Hepatocyte (in vitro differentiated cells): Measurements from ENCODE around the gene PHACTR1. TPM values are rescaled to one million over a fixed set of nuclear protein-coding genes. Genes with fewer than 3 reads are reported as not detected.

ENCODE experiments used
- DNase-seq: peaks from one replicate; pipeline ENCODE4 v3.0.0-alpha.2; 2016; ENCODE audit warnings: low spot score
- H2AFZ ChIP-seq: fragments of 200-600 bp; sonication (generic); 2 replicates; pipeline ENCODE4 v1.6.0; 2016; ENCODE audit warnings: antibody characterized with exemption, mild to moderate bottlenecking
- H3K27ac ChIP-seq: fragments of 200-600 bp; sonication (generic); 2 replicates; pipeline ENCODE4 v1.5.1; 2016; ENCODE audit warnings: mild to moderate bottlenecking
- H3K27me3 ChIP-seq: fragments of 200-600 bp; sonication (generic); 2 replicates; pipeline ENCODE4 v1.6.1; 2016
- H3K36me3 ChIP-seq: fragments of 200-600 bp; sonication (generic); replicated peaks from 2 replicates; pipeline ENCODE4 v1.5.1; 2016; ENCODE audit warnings: low read depth; ENCODE audit not compliant: insufficient read depth
- H3K4me1 ChIP-seq: fragments of 200-600 bp; sonication (generic); 2 replicates; pipeline ENCODE4 v1.5.1; 2016; ENCODE audit warnings: mild to moderate bottlenecking, moderate library complexity; ENCODE audit not compliant: insufficient read depth
- H3K4me2 ChIP-seq: fragments of 200-600 bp; sonication (generic); 2 replicates; pipeline ENCODE4 v1.6.0; 2016
- H3K4me3 ChIP-seq: fragments of 200-600 bp; sonication (generic); 2 replicates; pipeline ENCODE4 v1.5.1; 2016; ENCODE audit warnings: mild to moderate bottlenecking
- H3K79me2 ChIP-seq: fragments of 200-600 bp; sonication (generic); 2 replicates; pipeline ENCODE4 v1.6.0; 2017; ENCODE audit warnings: mild to moderate bottlenecking
- H3K9me2 ChIP-seq: fragments of 200-600 bp; sonication (generic); replicated peaks from 2 replicates; pipeline ENCODE4 v1.6.0; 2017; ENCODE audit warnings: mild to moderate bottlenecking; ENCODE audit not compliant: insufficient read depth
- H3K9me3 ChIP-seq: fragments of 200-600 bp; sonication (generic); 2 replicates; pipeline ENCODE4 v1.5.1; 2016; ENCODE audit warnings: low read depth, mild to moderate bottlenecking
- H4K20me1 ChIP-seq: fragments of 200-600 bp; sonication (generic); 2 replicates; pipeline ENCODE4 v1.6.0; 2016; ENCODE audit warnings: mild to moderate bottlenecking; ENCODE audit not compliant: insufficient read depth, poor library complexity, severe bottlenecking
- EZH2 ChIP-seq: fragments of 200-600 bp; sonication (generic); IDR thresholded peaks from 2 replicates; pipeline ENCODE4 v1.6.1; 2016; ENCODE audit warnings: antibody characterized with exemption, mild to moderate bottlenecking, borderline replicate concordance
- EZH2phosphoT487 ChIP-seq: fragments of 200-600 bp; sonication (generic); IDR thresholded peaks from one replicate; pipeline ENCODE4 v1.6.1; 2018; ENCODE audit warnings: antibody characterized with exemption, mild to moderate bottlenecking, low read depth, moderate library complexity; ENCODE audit not compliant: unreplicated experiment, severe bottlenecking
- WGBS: methylation state at CpG from one replicate; pipeline ENCODE4 v1.1.6; 2016; ENCODE audit warnings: low lambda C conversion rate; ENCODE audit errors: missing lambda C conversion rate; 5-methylcytosine and 5-hydroxymethylcytosine counted together
- polyA plus RNA-seq: library from polyadenylated mRNA; unstranded; fragments of >200 nt; fragmentation: Nextera tagmentation; extraction: Ambion mirVana; gene quantifications from 2 replicates; pipeline ENCODE4 v1.2.1, GENCODE V29; 2016
- total RNA-seq: library from RNA; depleted of rRNA; stranded (reverse); fragments of >200 nt; gene quantifications from 2 replicates; pipeline ENCODE4 v1.2.3, GENCODE V29; 2014
- TF ChIP-seq, protein P1 (sequence below): fragments of 200-600 bp; sonication (generic); IDR thresholded peaks from 2 replicates; pipeline ENCODE4 v1.5.1; 2016; ENCODE audit warnings: antibody characterized with exemption, mild to moderate bottlenecking; ENCODE audit not compliant: poor library complexity

PHACTR1 gene
- total and polyA plus RNA-seq, 2 experiments from 2014 or later: 3.0 to 4.3 TPM

DNA sequence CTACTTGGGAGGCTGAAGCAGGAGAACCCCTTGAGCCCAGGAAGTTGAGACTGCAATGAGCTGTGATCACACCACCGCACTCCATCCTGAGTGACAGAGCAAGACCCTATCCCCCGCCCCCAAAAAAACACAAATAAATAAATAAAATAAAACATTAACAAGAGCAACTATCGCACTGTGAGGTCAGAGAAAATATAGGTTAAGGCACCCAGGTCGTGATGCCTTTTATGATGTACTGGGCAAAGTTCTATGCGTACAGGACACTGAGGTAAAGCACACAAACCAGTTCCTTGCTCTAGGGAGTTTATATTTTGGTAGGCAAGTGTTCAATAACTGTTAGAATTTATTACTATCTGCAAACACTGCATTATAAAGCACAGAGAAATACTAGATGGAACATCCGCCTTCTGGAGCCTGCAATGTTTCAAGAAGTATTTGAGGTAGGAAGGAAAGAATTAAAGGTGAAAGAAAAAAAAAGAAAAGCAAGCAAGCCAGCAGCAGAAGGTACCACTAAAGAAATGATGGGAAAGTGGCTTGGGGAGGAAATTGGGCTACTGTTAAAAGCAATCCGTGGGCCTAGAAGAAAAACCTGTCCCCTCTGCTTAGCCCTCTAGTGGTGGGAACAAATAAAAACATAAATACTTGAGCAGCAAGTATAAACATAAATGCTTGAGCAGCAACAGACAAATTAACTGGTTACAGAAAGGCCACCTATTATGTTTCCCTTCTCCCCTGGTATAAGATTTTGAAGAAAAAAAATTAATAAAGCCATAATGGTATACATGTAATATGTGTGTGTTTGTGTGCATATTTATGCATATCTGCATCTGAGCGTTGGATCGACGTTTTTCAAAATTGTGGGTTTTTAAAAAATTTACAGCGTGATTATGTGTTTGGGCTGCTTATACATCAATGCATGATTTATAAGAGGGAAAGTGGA, 128.0 kb downstream of the PHACTR1 start:
- Histone ChIP-seq H2AFZ (no peak overlapping the region), H3K4me1 (no peaks in the 10 kb centered on the region), H3K79me2 (no peaks in the 10 kb centered on the region), H3K9me2 (no peaks in the 10 kb centered on the region), H3K4me3 (no peak overlapping the region), H3K4me2 (no peak overlapping the region), H3K27me3 (peaks cover 3% of the 10 kb centered on the region), H4K20me1 (no peaks in the 10 kb centered on the region), H3K9me3 (no peaks in the 10 kb centered on the region), H3K27ac (no peak overlapping the region), H3K36me3 (no peaks in the 10 kb centered on the region)
- TF ChIP-seq, protein P1, sequence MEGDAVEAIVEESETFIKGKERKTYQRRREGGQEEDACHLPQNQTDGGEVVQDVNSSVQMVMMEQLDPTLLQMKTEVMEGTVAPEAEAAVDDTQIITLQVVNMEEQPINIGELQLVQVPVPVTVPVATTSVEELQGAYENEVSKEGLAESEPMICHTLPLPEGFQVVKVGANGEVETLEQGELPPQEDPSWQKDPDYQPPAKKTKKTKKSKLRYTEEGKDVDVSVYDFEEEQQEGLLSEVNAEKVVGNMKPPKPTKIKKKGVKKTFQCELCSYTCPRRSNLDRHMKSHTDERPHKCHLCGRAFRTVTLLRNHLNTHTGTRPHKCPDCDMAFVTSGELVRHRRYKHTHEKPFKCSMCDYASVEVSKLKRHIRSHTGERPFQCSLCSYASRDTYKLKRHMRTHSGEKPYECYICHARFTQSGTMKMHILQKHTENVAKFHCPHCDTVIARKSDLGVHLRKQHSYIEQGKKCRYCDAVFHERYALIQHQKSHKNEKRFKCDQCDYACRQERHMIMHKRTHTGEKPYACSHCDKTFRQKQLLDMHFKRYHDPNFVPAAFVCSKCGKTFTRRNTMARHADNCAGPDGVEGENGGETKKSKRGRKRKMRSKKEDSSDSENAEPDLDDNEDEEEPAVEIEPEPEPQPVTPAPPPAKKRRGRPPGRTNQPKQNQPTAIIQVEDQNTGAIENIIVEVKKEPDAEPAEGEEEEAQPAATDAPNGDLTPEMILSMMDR: peak; percentile 56
- no peak for TF ChIP-seq EZH2phosphoT487
- TF ChIP-seq EZH2: no peak
- DNase-seq: peak; percentile 31
- WGBS: 79% methylated on average over 11 of the region's 11 CpGs

- no peaks in the 10 kb centered on the region for H3K79me2 ChIP-seq
- H3K4me3 ChIP-seq: no peak overlapping the region
- H4K20me1 ChIP-seq: no peaks in the 10 kb centered on the region
- no peak overlapping the region for H3K27ac ChIP-seq
- no peaks in the 10 kb centered on the region for H3K36me3 ChIP-seq
- WGBS: 55% methylated on average over 10 of the region's 10 CpGs
- no peaks in the 10 kb centered on the region for H3K9me2 ChIP-seq
- no peak for TF ChIP-seq EZH2phosphoT487
- TF ChIP-seq, protein P1: no peak
- TF ChIP-seq EZH2: no peak
- no peak overlapping the region for H2AFZ ChIP-seq
- H3K4me2 ChIP-seq: no peak overlapping the region
- DNase-seq: no peak
- no peaks in the 10 kb centered on the region for H3K9me3 ChIP-seq
- H3K4me1 ChIP-seq: no peaks in the 10 kb centered on the region
- H3K27me3 ChIP-seq: peaks cover 3% of the 10 kb centered on the region
Observed at GRCh38 chr6:12845224-12846004, 128.8 kb downstream of the PHACTR1 start.

GRCh38 chr6:12848964-12849808, 132.6 kb downstream of the PHACTR1 start:
- H3K27ac ChIP-seq: no peak overlapping the region
- H3K4me3 ChIP-seq: no peak overlapping the region
- H3K9me2 ChIP-seq: no peaks in the 10 kb centered on the region
- H3K4me2 ChIP-seq: no peak overlapping the region
- H4K20me1 ChIP-seq: no peaks in the 10 kb centered on the region
- H3K9me3 ChIP-seq: no peaks in the 10 kb centered on the region
- 79% methylated on average over 13 of the region's 13 CpGs for WGBS
- H3K27me3 ChIP-seq: peaks cover 3% of the 10 kb centered on the region
- DNase-seq: no peak
- H3K36me3 ChIP-seq: no peaks in the 10 kb centered on the region
- TF ChIP-seq EZH2 (no peak), EZH2phosphoT487 (no peak)
- TF ChIP-seq, protein P1: no peak
- H3K79me2 ChIP-seq: no peaks in the 10 kb centered on the region
- no peaks in the 10 kb centered on the region for H3K4me1 ChIP-seq
- no peak overlapping the region for H2AFZ ChIP-seq
